Tibial nerve (tissue), 4 donors: Measurements from ENCODE around the gene RELCH.

Source experiments
- EP300 ChIP-seq, 2 donors: sonication (generic); formaldehyde crosslinking; IDR thresholded peaks; one replicate each; pipeline ENCODE4 v1.6.1; 2017; ENCODE audit warnings: antibody characterized with exemption in 2 of 2, mild to moderate bottlenecking in 1 of 2
- TF ChIP-seq, protein P1 (sequence below), 5 experiments: fragments of 200-600 bp in 3 of 5; fragments of 450-650 bp in 2 of 5; sonication (generic) in 3 of 5; IDR thresholded peaks; one replicate each; pipeline ENCODE4 v1.5.1; 2016 to 2019; ENCODE audit warnings: antibody characterized with exemption in 5 of 5, mild to moderate bottlenecking in 3 of 5, moderate library complexity in 2 of 5

DNA sequence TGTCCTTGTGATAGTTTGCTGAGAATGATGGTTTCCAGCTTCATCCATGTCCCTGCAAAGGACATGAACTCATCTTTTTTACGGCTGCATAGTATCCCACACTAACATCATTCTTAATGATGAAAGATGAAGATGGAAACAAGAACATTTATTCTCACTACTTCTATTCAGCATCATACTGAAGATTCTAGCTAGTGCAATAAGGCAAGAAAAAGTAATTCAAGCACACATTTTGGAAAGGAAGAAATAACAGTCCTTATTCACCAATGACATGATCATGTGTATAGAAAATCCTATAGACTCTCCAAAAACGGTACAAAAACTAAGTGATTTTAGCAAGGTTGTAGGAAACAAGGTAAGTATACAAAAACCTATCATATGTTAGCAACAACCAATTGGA lies 37.2 kb downstream of the RELCH start:
- TF ChIP-seq, protein P1, sequence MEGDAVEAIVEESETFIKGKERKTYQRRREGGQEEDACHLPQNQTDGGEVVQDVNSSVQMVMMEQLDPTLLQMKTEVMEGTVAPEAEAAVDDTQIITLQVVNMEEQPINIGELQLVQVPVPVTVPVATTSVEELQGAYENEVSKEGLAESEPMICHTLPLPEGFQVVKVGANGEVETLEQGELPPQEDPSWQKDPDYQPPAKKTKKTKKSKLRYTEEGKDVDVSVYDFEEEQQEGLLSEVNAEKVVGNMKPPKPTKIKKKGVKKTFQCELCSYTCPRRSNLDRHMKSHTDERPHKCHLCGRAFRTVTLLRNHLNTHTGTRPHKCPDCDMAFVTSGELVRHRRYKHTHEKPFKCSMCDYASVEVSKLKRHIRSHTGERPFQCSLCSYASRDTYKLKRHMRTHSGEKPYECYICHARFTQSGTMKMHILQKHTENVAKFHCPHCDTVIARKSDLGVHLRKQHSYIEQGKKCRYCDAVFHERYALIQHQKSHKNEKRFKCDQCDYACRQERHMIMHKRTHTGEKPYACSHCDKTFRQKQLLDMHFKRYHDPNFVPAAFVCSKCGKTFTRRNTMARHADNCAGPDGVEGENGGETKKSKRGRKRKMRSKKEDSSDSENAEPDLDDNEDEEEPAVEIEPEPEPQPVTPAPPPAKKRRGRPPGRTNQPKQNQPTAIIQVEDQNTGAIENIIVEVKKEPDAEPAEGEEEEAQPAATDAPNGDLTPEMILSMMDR (IDR thresholded peaks at IDR 0.05) = no peak
- no peak for TF ChIP-seq EP300 (IDR thresholded peaks at IDR 0.05)
